ENCODE measurements around the gene HPGD.

The HPGD gene

GRCh38 chr4:174554231-174554728 lies 32.0 kb upstream of the HPGD start:
- POLR2A ChIA-PET (ENCODE audit: low non-redundant PET): no interaction called here
- CTCF ChIA-PET: interaction anchor here (0.5 kb wide), 1 partner anchor 960 kb away, joined by 4 read pairs; no protein-coding TSS in a partner anchor
- TF ChIP-seq CTCF (conservative IDR thresholded peaks at IDR 0.05; ENCODE audit: low read depth): no peak
- peak overlapping the region; percentile 85 for H3K27ac ChIP-seq
- DNase-seq (ENCODE audit: low spot score): no peak

- ChIA-PET POLR2A (ENCODE audit: low non-redundant PET) (no interaction called here), CTCF (interaction anchor here (0.6 kb wide), 1 partner anchor 18 kb away, joined by 5 read pairs; no protein-coding TSS in a partner anchor)
- H3K27ac ChIP-seq: no peak overlapping the region
- TF ChIP-seq CTCF (conservative IDR thresholded peaks at IDR 0.05; ENCODE audit: low read depth): no peak
- DNase-seq (ENCODE audit: low spot score): peak; percentile 43
Measured at GRCh38 chr4:174553828-174554227, 31.5 kb upstream of the HPGD start.

GRCh38 chr4:174553031-174553430 lies 30.7 kb upstream of the HPGD start:
- ChIA-PET POLR2A (ENCODE audit: low non-redundant PET) (no interaction called here), CTCF (no interaction called here)
- TF ChIP-seq CTCF (conservative IDR thresholded peaks at IDR 0.05; ENCODE audit: low read depth): no peak
- no peak for DNase-seq (ENCODE audit: low spot score)
- no peak overlapping the region for H3K27ac ChIP-seq

GRCh38 chr4:174550541-174550940 lies 28.3 kb upstream of the HPGD start:
- ChIA-PET CTCF (no interaction called here), POLR2A (ENCODE audit: low non-redundant PET) (no interaction called here)
- no peak overlapping the region; the same call in 1 of the 2 replicates for H3K27ac ChIP-seq
- TF ChIP-seq CTCF (conservative IDR thresholded peaks at IDR 0.05; ENCODE audit: low read depth): no peak
- DNase-seq (ENCODE audit: low spot score): no peak

- POLR2A ChIA-PET (ENCODE audit: low non-redundant PET): no interaction called here
Measured at GRCh38 chr4:174549721-174550120, 27.4 kb upstream of the HPGD start.

GRCh38 chr4:174545268-174545667 lies 23.0 kb upstream of the HPGD start:
- TF ChIP-seq CTCF (conservative IDR thresholded peaks at IDR 0.05; ENCODE audit: low read depth): no peak
- no peak for DNase-seq (ENCODE audit: low spot score)
- no peak overlapping the region for H3K27ac ChIP-seq
- CTCF ChIA-PET: interaction anchor here (0.6 kb wide), 1 partner anchor 18 kb away, joined by 3 read pairs; no protein-coding TSS in a partner anchor
- POLR2A ChIA-PET (ENCODE audit: low non-redundant PET): no interaction called here

More at GRCh38 chr4:174549721-174550120, 27.4 kb upstream of the HPGD start:
- CTCF ChIA-PET: no interaction called here
- no peak for TF ChIP-seq CTCF (conservative IDR thresholded peaks at IDR 0.05; ENCODE audit: low read depth)
- no peak for DNase-seq (ENCODE audit: low spot score)
- no peak overlapping the region for H3K27ac ChIP-seq

Measured in RWPE1 (cell line).